ENCODE measurements around the gene SPSB1.

SPSB1 gene

DNA sequence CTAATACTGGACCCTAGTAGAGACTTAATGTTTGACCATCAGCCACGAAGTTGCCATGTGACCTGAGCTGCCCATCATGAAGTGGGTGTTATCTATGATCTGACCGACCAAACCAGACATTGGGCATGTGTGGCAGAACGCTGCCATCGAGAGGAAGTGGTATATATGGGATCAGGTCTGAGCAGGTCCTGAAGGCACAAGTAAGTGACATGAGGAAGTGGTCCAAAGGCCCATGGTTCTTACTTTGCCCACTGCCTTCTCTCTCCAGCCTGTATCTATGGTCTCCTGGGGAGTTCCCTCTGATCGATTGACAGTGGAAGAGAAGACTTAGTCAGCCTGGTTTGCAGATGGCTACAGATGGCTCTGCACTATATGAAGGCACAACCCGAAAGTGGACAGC, 7.9 kb downstream of the SPSB1 start:
- no peak for DNase-seq (ENCODE audit: low read depth)

DNA sequence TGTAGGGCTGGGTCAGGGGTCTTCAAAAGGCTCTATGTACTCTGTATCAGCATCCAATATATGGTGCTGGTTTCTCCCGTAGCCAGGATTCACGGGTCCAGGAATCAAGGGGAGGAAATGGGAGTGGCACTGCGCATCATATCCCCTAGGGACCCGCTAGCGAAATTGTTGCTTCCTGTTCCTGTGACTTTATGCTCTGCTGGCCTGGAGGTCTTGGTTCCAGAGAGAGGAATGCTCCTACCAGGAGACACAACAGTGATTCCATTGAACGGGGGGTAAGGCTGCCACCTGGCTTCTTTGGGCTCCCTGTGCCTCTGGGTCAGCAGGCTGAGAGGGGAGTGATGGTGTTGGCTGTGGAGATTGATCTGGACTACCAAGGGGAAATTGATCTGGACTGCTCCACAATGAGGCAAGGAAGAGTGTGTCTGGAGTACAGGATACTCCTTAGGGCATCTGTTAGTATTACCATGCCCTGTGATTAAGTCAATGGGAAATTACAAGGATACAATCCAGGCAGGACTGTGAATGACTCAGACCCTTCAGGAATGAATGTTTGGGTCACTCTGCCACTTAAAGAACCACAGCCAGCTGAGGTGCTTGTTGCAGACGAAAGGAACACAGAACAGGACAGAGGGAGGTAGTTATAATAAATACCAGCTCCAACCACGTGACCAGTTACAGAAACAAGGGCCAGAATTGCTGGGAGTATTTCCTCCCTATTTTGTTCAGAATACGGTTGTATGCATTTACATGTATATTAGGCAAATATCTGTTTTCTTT, 10.2 kb downstream of the SPSB1 start:
- no peak for DNase-seq (ENCODE audit: low read depth)

DNA sequence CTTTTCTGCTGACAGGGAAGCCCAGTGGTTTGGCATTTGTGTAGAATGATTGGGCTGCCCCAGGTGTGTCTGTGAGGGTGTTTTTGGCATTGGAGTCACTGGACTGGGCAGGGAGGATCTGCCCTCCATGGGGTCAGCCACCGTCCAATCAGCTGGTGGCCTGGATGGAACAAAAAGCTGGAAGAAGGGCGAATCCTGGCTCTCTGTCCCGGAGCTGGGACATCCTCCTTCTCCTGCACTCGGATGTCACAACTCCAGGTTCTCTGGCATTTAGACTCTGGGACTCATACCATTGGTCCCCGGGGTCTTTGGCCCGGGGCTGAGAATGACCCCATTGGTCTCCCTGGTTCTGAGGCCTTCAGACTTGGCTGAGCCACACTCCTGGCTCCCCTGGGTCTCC, 11.2 kb downstream of the SPSB1 start:
- no peak for DNase-seq (ENCODE audit: low read depth)

DNA sequence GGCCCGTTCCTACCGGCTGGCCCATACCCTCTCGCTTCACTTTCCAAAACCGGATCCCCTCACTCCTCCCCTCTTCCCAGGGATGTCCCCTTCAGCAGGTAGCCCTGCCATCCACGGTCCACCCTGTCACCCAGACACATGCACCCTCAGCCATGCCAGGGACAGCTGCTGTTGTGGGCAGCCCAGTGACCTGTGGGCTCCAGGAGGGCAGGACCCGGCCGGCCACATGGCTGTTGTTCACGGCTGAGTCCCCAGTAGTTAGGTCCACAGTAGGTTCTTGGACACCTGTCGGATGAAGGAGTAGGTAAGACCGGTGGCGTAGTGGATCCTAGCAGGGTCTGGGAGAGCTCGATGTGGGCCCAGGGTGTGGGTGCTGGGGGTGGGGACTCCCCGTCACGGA, 12.5 kb downstream of the SPSB1 start:
- no peak for DNase-seq (ENCODE audit: low read depth)

DNA sequence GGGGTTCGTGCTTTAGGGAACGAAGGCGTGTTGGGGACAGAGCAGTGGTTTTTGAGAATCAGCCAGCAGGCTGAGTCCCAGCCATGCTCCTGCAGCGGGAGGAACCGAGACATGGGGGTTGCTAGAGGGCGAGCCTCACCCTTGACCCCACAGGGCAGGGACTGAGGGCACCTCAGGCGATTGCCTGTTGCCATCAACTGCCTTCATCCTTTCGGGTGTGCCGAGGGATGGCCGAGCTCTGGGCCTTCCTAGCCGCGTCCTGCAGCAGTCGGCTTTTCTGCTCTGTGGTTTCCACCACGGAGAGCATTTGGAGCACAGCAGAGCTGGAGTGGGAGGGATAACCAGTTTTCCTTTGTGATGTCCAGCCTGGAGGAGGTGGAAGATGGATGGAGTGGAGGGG, 13.3 kb downstream of the SPSB1 start:
- no peak for DNase-seq (ENCODE audit: low read depth)

DNA sequence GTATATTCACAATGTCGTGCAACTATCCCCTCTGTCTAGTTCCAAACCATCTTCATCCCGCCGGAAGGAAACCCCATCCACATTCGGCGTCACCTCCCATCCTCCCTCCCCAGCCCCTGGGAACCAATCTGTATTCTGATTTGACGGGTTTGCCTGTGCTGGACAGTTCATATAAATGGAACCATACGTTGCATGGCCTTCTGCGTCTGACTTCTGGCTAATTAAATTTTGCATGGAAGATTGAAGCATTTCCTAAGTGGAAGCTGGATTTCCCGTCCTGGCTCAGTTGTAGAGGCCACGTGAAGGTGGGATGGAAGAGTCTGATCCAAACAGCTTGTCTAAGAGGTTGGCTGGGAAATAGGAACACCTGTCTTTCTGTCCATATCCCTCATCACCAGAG, 14.6 kb downstream of the SPSB1 start:
- DNase-seq (ENCODE audit: low read depth): no peak

DNA sequence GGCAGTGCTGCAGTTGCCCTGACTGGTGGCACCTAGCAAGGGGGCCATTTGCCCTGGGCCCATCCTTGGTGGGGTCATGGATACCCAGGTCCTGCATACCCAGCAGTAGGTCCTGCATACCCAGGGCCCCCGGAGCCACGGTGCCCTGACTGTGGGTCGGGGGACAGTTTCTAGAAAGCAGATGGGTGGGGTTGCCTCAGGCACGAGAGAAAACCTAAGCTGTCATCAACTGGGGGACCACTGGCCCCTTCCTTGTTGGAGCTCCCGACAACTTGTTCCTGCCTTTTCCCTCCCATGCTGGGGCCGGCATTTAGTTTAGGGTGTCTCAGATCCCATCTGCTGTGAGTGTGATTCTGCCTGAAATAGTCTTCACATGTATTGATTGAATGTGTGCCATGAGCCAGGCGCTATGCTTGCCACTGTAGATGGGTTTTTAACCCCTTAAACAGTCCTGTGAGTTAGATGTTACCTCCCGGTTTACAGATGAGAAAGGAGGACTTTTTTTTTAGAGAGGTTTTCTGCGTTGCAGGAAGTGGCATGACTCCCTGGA, 15.6 kb downstream of the SPSB1 start:
- DNase-seq (ENCODE audit: low read depth): no peak

DNA sequence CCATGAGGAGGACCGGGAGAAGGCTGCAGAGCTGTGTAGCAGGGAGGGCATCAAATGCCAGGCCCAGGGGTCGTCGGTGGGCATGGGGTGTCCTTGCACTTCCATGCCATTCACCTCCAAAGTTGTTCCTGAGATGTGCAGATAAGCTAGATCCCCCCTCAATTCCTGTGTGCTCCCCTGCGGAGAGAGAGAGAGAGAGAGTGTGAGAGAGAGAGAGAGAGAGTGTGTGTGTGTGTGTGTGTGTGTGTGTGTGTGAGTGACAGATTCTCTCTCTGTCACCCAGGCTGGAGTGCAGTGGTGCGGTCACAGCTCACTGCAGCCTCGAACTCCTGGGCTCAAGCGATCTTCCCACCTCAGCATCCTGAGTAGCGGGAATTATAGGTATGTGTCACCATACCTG, 16.4 kb downstream of the SPSB1 start:
- DNase-seq (ENCODE audit: low read depth): no peak

DNA sequence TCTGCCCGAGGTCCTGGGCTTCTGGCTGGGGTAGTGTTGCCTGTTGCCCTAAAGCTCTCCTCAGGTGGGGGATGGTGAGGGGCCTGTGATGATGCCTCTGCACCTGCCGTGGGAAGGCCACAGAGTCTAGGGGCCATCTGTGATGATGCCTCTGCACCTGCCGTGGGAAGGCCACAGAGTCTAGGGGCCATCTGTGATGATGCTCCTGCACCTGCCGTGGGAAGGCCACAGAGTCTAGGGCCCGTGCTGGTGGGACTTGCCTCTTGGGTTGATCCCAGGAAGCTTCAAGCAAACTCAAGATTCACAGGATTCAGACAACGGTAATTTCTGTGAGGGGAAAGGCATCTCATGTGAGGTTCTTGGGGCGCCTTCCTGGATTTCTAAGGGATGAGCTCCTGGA, 17.3 kb downstream of the SPSB1 start:
- no peak for DNase-seq (ENCODE audit: low read depth)

DNA sequence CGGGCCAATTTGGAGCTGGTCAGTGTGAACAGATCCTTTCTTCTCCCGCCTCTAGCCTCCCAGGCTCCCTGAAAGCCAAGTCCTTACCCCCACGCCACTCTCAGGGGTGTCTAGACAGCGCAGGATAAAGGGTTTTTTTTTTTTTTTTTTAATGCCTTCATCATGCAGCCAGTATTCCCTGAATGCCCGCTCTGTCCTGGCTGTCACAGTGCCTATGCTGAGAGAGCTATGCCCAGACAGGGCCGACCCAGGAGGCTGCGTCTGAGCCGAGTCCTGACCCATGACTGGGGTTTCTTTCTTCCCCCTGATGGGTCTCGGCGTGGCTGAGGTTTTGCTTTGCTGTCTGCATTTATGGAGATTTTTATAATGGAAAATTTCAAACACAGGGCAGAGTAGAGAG, 18.3 kb downstream of the SPSB1 start:
- DNase-seq (ENCODE audit: low read depth): no peak

DNA sequence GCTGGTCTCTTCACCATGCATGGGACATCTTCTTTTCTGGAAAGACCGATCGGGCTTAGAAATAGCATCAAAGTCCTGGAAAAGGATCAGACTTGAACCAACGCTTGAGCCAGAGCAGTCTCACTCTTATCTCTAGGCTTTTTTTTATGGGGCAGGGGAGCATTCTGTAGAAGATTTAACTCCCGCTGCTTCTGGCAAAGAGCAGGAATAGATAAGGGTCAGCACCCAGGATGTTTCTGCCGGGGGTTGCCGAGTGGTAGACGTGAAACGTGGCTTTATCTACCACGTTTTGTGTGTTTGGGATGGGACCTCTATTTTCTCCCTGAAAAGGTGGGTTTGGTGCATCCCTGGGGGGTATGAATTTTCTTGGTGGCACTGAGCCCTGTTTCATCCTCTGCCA, 18.8 kb downstream of the SPSB1 start:
- DNase-seq (ENCODE audit: low read depth): no peak

DNA sequence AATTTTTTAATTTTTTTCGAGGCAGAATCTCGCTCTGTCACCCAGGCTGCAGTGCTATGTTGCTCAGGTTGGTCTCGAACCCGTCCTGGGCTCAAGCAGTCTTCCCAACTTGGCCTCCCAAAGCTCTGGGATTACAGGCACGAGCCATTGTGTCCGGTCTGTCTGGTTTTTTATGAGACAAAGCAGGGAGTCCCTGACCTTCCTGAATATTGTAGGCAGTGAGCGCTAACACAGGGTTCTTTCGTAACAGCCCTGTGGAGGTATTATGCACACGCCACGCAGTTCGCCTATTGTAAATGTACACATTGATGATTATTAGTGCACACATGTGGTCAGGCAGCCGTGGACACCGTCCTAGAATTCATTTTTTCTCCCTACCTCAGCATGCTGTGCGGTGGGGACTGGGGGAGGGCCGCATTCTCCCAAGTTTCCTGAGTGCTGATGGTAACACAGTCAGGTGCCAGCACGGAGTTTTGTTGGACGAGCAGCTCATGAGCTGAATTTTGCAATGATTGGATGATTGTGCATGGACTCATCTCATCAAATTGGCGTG, 19.6 kb downstream of the SPSB1 start:
- DNase-seq (ENCODE audit: low read depth): no peak

DNA sequence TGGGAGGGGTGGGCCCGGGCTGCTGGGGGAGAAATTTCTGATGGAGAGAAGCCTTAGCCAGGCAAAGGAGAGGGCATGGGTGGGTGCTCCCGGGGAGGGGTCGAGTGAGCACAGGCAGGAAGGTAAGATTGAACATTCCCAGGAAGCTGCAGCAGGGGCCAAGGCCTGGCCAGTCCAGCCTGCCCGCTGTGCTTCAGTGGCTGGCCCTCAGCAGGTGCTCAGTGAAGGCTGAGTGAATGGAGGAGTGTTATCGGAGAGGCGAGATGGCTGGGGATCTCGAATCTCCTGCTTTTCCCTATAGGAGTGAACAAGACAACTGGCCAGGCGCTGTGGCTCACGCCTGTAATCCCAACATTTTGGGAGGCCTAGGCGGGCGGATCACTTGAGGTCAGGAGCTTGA, 20.9 kb downstream of the SPSB1 start:
- no peak for DNase-seq (ENCODE audit: low read depth)

DNA sequence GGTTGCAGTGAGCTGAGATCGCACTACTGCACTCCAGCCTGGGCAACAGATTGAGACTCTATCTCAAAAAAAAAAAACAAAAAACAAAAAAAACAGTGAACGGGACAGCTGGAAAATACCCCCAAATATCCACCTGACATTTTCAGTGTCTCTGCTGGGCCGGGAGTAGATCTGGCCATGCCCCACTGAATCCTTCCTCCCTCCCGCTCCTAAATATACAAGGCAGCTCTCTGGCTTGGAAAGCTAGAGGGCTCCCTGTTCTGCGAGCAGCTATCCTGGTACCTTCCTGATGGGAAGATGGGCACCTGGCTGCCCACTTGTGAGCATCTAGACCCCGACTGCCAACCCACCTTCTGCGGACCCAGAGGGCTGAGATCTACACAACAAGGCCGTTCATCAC, 21.4 kb downstream of the SPSB1 start:
- DNase-seq (ENCODE audit: low read depth): no peak

DNA sequence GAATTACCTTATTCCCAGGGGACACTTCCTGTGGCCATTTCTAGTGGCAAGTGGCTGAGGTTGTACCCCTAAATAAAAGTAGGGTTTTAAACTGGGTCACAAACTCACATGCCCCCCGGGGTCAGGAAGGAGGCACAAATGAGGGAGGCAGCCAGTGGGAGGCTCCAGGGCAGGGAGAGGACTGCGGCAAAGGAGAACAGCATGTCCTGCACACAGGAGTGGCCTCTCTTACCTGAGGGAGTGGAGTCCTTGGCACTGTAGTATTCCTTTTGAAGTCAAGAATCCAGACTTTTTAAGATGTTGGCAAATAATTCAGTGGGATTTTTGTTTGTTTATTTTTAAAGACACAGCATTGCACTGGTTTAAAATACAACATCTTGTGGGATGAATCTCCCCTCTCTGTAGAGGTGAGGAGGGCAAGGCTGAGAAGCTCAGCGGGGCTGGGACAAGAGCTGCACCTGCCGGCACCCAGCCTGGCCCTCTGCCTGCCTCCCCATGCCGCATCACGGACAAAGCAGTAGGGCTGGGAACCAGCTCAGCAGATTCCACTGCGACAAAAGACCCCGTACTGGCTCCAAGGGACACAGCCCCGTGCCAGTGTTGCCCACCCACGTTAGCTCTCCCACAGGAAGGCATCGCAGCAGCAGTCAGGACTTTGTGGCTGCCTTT, 22.2 kb downstream of the SPSB1 start:
- DNase-seq (ENCODE audit: low read depth): no peak

DNA sequence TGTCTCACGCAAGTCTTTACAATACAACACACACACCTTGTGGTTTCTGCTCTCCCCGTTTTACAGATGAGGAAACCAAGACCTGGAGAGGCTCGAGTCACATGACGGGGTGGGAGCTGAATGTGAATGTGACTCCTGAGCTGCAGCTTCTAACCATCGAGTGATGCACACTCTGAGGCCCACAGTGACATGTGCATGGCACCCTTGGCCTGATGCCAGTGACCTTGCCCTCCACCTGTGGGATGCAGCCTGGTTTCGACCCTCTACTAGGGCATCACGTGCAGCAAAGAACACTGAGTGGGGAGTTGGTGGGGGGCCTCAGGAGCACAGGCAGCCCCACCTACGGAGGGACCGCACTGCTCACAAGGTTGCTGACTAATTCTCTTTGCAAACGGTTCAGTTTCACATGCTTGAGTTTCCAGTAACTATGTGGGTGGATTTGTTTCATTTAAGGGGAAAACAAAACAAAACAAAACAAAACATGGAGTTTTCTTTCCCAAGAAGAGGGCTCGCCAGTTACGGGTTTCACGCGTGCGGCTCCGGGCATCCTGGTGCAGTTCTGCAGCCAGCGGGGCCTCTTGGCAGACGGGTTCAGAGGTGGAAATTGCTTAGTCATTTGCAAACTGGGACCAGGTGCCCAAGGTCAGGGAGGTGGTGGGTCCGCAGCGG, 22.9 kb downstream of the SPSB1 start:
- no peak for DNase-seq (ENCODE audit: low read depth)

DNA sequence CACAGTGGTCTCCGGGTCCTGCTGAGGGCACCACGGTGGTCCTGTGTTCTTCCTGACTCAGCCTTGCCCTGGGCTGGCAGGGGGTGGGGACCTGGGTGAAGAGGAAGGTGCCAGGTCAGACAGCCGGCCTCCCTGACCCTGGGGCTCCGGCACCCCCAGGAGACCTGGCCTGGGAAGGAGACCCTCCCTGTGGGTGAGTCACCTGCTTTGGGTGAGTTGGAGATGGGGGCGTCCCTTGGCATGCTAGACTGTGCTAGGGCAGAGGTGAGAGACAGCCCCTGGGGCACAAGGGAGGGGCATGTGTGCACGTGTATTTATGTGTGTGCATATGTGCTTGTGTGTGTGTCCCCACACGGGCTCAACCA, 23.4 kb downstream of the SPSB1 start:
- no peak for DNase-seq (ENCODE audit: low read depth)

DNA sequence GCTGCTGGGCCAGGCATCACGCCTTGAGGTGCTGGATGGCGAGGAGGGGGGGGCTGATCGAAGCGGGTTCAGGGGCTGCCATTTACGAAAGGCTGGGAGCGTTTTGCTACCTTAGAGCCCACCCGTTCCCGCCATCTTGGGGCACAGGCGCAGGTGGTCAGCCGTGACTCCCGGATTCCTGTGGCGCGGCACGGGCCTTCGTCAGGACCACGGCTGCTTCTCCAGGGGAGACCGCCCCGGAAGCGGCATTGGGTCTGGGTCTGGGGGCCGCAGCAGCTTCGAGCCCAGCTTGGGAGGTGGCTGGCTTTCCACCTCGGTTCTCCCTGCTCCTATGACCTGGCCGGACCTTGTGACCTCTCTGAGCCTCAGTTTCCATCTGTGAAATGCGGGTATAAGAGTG, 23.8 kb downstream of the SPSB1 start:
- DNase-seq (ENCODE audit: low read depth): no peak

DNA sequence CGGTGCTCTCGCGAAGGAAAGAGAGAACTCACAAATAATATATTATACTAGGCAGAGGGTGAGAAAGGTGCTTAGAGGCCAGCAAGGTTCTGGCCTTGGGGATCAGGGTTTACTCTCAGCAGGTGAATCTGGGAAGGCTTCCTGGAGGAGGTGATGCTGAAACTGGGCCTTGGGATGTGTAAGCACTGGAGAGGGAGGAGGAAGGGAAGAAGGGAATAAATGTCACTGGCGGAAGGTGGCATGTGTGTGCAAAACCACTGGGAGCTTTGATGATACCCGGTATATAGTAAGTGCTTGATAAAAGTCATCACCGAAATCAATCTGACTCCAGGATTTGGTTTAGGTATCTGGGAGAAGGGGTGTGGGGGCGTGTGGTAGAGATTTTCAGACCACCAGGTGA, 24.4 kb downstream of the SPSB1 start:
- no peak for DNase-seq (ENCODE audit: low read depth)

DNA sequence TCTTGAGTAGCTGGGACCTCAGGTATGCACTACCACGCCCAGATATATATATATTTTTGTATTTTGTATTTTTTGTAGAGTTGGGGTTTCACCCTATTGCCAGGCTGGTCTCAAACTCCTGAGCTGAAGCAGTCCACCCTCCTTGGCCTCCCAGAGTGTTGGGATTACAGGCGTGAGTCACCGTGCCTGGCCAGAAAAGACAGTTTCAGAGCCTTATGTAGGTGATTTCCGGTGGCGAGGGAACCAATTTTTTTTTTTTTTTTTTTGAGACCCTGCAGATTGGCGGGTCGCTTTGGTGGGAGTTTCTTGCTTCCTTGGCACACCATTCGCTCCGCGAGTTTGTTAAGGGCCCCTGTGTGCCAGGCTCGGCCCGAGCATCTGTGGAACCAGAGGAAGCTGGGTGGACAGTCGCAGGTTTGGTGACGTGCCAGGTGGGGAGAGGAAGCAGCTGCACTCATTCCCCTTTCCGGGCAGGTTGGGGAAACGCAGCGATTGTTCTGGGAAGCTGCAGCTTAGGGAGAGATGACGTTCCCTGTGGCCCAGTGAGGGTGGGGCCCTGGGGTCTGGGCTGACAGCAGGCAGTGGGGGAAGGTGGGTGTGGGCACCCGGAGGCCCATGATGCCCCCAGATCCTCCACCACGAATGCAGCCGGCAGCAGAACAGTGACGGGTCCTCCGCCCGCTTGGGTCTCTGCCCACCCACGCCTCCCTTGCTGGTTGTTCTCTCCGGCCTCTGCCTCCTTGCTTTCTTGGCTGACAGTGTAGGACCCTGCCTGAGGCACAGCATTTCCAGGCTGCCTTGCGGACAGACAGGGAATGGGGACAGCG, 25.1 kb downstream of the SPSB1 start:
- DNase-seq (ENCODE audit: low read depth): no peak

DNA sequence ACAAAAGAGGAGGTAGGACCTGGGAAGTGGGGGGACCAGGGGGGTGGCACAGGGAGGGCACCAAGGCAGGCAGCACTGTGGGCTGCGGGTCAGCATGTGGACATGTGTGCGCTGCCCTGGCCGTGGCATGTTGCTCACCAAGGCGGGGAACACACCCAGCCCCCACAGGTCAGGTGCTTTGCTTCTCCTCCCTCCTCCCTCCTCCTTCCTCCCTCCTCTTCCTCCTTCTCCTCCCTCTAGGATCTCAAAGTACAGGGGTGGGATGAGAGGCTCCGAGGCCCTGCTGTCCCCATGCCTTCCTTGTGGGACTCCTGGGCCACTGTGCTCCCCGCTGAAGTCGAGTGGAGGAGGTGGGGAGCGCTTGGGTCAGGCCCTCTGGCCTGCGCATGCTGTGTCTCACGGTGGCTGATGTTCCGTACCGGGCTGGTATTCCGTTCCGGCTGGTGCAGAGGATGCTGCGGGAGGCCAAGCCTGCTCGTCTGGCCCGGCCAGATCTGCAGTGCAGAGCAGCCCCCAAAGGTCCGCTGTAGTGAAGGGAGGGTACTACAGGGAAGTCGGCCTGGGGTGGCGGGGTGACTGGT, 26.6 kb downstream of the SPSB1 start:
- no peak for DNase-seq (ENCODE audit: low read depth)
